Neural cell (in vitro differentiated cells): ENCODE results near the gene OR6N2. TPM values are rescaled to one million over a fixed set of nuclear protein-coding genes. Genes with fewer than 3 reads are reported as not detected.

Experiments
- H2AFZ ChIP-seq: fragments of 200-600, 300-800 bp; sonication (generic), shearing (Covaris generic); 2 replicates; pipeline ENCODE4 v1.6.0; 2014; ENCODE audit warnings: low read depth, mild to moderate bottlenecking, antibody characterized with exemption, low read length, moderate library complexity
- H3F3A ChIP-seq: fragments of 200-600 bp; shearing (Covaris generic); 2 replicates; pipeline ENCODE4 v1.6.1; 2016; ENCODE audit warnings: mild to moderate bottlenecking, moderate library complexity, mixed read lengths, antibody characterized with exemption, low read length; ENCODE audit not compliant: insufficient read depth, poor library complexity, severe bottlenecking
- H3K27ac ChIP-seq: fragments of 200-600, 300-800 bp; sonication (generic), shearing (Covaris generic); 2 replicates; pipeline ENCODE4 v1.5.1; 2014; ENCODE audit warnings: mild to moderate bottlenecking, low read length, moderate library complexity
- H3K27me3 ChIP-seq: fragments of 300-800, 200-600 bp; sonication (generic), shearing (Covaris generic); 2 replicates; pipeline ENCODE4 v1.6.0; 2014; ENCODE audit warnings: mild to moderate bottlenecking, low read depth, low read length, moderate library complexity; ENCODE audit not compliant: insufficient read depth
- H3K36me3 ChIP-seq: fragments of 300-800, 200-600 bp; sonication (generic), shearing (Covaris generic); 2 replicates; pipeline ENCODE4 v1.5.1; 2014; ENCODE audit warnings: mild to moderate bottlenecking, antibody characterized with exemption, low read length, moderate library complexity; ENCODE audit not compliant: insufficient read depth
- H3K4me2 ChIP-seq: fragments of 300-800, 200-600 bp; sonication (generic), shearing (Covaris generic); 2 replicates; pipeline ENCODE4 v1.6.0; 2014; ENCODE audit warnings: mild to moderate bottlenecking, low read length
- H3K4me3 ChIP-seq: fragments of 300-800, 200-600 bp; sonication (generic), shearing (Covaris generic); 2 replicates; pipeline ENCODE4 v1.5.1; 2014; ENCODE audit warnings: mild to moderate bottlenecking, low read length, moderate library complexity
- H3K79me2 ChIP-seq: fragments of 200-600 bp; shearing (Covaris generic); replicated peaks from 2 replicates; pipeline ENCODE4 v1.6.0; 2014; ENCODE audit warnings: mild to moderate bottlenecking, low read length, moderate library complexity; ENCODE audit not compliant: insufficient read depth
- H3K9ac ChIP-seq: fragments of 300-800, 200-600 bp; sonication (generic), shearing (Covaris generic); 2 replicates; pipeline ENCODE4 v1.6.1; 2016; ENCODE audit warnings: mild to moderate bottlenecking, low read length, mixed read lengths
- H3K9me2 ChIP-seq: fragments of 200-600 bp; shearing (Covaris generic); 2 replicates; pipeline ENCODE4 v1.6.1; 2016; ENCODE audit warnings: mild to moderate bottlenecking, low read length, mixed read lengths; ENCODE audit not compliant: insufficient read depth
- H3K9me3 ChIP-seq: fragments of 200-600, 300-800 bp; sonication (generic), shearing (Covaris generic); 2 replicates; pipeline ENCODE4 v1.6.1; 2016; ENCODE audit warnings: mild to moderate bottlenecking, mixed run types, low read length, moderate library complexity, mixed read lengths
- H4K20me1 ChIP-seq: fragments of 200-600 bp; shearing (Covaris generic); 2 replicates; pipeline ENCODE4 v1.6.1; 2016; ENCODE audit warnings: mild to moderate bottlenecking, mixed run types; ENCODE audit not compliant: insufficient read depth
- CTCF ChIP-seq: fragments of 450-650 bp; IDR thresholded peaks from 2 replicates; pipeline ENCODE4 v1.5.1; 2014; ENCODE audit warnings: antibody characterized with exemption, mild to moderate bottlenecking, moderate library complexity; ENCODE audit not compliant: poor library complexity, severe bottlenecking
- EP300 ChIP-seq: fragments of 450-650 bp; conservative IDR thresholded peaks from 2 replicates; pipeline ENCODE4 v1.6.1; 2014; ENCODE audit warnings: antibody characterized with exemption, mild to moderate bottlenecking, moderate library complexity; ENCODE audit not compliant: poor library complexity, severe bottlenecking
- EZH2 ChIP-seq: fragments of 200-600, 300-800 bp; shearing (Covaris generic), sonication (generic); IDR thresholded peaks from 2 replicates; pipeline ENCODE4 v1.6.1; 2014; ENCODE audit warnings: antibody characterized with exemption, low read length, borderline replicate concordance, mild to moderate bottlenecking; ENCODE audit not compliant: insufficient read depth, poor library complexity, severe bottlenecking
- MXI1 ChIP-seq: fragments of 450-650 bp; conservative IDR thresholded peaks from 2 replicates; pipeline ENCODE4 v1.6.1; 2014; ENCODE audit warnings: antibody characterized with exemption, mild to moderate bottlenecking; ENCODE audit not compliant: poor library complexity, severe bottlenecking
- POLR2AphosphoS5 ChIP-seq: IDR thresholded peaks from 2 replicates; pipeline ENCODE4 v1.6.1; 2012
- RAD21 ChIP-seq: fragments of 450-650 bp; conservative IDR thresholded peaks from 2 replicates; pipeline ENCODE4 v1.6.1; 2014; ENCODE audit warnings: antibody characterized with exemption, mild to moderate bottlenecking, moderate library complexity
- REST ChIP-seq: IDR thresholded peaks from 2 replicates; pipeline ENCODE4 v1.6.1; 2012; ENCODE audit warnings: borderline replicate concordance
- SMC3 ChIP-seq: fragments of 450-650 bp; conservative IDR thresholded peaks from 2 replicates; pipeline ENCODE4 v1.6.1; 2014; ENCODE audit warnings: antibody characterized with exemption, mild to moderate bottlenecking, moderate library complexity; ENCODE audit not compliant: poor library complexity
- TAF1 ChIP-seq: IDR thresholded peaks from 2 replicates; pipeline ENCODE4 v1.6.1; 2012; ENCODE audit warnings: low read depth
- polyA plus RNA-seq: library from polyadenylated mRNA; depleted of rRNA; stranded (reverse); fragments of >200 nt; gene quantifications from 2 replicates; pipeline ENCODE4 v1.2.3, GENCODE V29; 2014

The OR6N2 gene
- polyA plus RNA-seq, 1 donor from 2014 or later = not detected

GRCh38 chr1:158809862-158810261, 28.9 kb upstream of the OR6N2 start:
- Histone ChIP-seq H3K9me2 (no peaks in the 10 kb centered on the region), H3K4me3 (no peak overlapping the region), H4K20me1 (no peaks in the 10 kb centered on the region)

GRCh38 chr1:158809256-158809655, 28.3 kb upstream of the OR6N2 start:
- H3K4me3 ChIP-seq = no peak overlapping the region
- no peaks in the 10 kb centered on the region for H4K20me1 ChIP-seq
- H3K27ac ChIP-seq = no peak overlapping the region
- no peak overlapping the region for H3K9ac ChIP-seq
- no peaks in the 10 kb centered on the region for H3K27me3 ChIP-seq
- H3K9me2 ChIP-seq = no peaks in the 10 kb centered on the region
- H3K79me2 ChIP-seq = no peaks in the 10 kb centered on the region
- no peaks in the 10 kb centered on the region for H3F3A ChIP-seq
- H3K36me3 ChIP-seq = no peaks in the 10 kb centered on the region
- no peak overlapping the region for H3K4me2 ChIP-seq
- H2AFZ ChIP-seq = no peak overlapping the region
- H3K9me3 ChIP-seq = no peaks in the 10 kb centered on the region
- TF ChIP-seq EP300 (no peak), CTCF (no peak), TAF1 (no peak), REST (no peak), EZH2 (no peak), SMC3 (no peak)

More at GRCh38 chr1:158809862-158810261, 28.9 kb upstream of the OR6N2 start:
- Histone ChIP-seq H3K79me2 (no peaks in the 10 kb centered on the region), H3K27ac (no peak overlapping the region), H2AFZ (no peak overlapping the region), H3K4me2 (no peak overlapping the region), H3K36me3 (no peaks in the 10 kb centered on the region), H3K27me3 (no peaks in the 10 kb centered on the region), H3F3A (no peaks in the 10 kb centered on the region), H3K9me3 (no peaks in the 10 kb centered on the region), H3K9ac (no peak overlapping the region)
- TF ChIP-seq CTCF (no peak), POLR2AphosphoS5 (no peak), EZH2 (no peak), MXI1 (no peak), TAF1 (no peak), SMC3 (no peak), RAD21 (no peak), REST (no peak), EP300 (no peak)
